ENCODE data around the gene KCNH1. TPM values are rescaled to one million over a fixed set of nuclear protein-coding genes. Genes with fewer than 3 reads are reported as not detected.

KCNH1 gene
- total RNA-seq, 2 donors from 2014 or later = 0.68 to 1.2 TPM

GRCh38 chr1:210650403-210650802 lies 483.5 kb downstream of the KCNH1 start:
- WGBS = 47% methylated on average over 2 of the region's 2 CpGs
- no peak overlapping the region for H3K27ac ChIP-seq
- intact Hi-C loops (cut with DNase I) = no loop called here
- H3K36me3 ChIP-seq = no peaks in the 10 kb centered on the region
- H3K27me3 ChIP-seq (replicated peaks; ENCODE audit: insufficient read depth) = no peaks in the 10 kb centered on the region
- TF ChIP-seq POLR2A (IDR thresholded peaks at IDR 0.05) (no peak), POLR2AphosphoS5 (IDR thresholded peaks at IDR 0.05) (no peak)
- TF ChIP-seq, protein P1, sequence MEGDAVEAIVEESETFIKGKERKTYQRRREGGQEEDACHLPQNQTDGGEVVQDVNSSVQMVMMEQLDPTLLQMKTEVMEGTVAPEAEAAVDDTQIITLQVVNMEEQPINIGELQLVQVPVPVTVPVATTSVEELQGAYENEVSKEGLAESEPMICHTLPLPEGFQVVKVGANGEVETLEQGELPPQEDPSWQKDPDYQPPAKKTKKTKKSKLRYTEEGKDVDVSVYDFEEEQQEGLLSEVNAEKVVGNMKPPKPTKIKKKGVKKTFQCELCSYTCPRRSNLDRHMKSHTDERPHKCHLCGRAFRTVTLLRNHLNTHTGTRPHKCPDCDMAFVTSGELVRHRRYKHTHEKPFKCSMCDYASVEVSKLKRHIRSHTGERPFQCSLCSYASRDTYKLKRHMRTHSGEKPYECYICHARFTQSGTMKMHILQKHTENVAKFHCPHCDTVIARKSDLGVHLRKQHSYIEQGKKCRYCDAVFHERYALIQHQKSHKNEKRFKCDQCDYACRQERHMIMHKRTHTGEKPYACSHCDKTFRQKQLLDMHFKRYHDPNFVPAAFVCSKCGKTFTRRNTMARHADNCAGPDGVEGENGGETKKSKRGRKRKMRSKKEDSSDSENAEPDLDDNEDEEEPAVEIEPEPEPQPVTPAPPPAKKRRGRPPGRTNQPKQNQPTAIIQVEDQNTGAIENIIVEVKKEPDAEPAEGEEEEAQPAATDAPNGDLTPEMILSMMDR (IDR thresholded peaks at IDR 0.05) = no peak
- H3K9me3 ChIP-seq = no peaks in the 10 kb centered on the region
- H3K4me3 ChIP-seq = no peak overlapping the region
- no peak for DNase-seq (ENCODE audit: low spot score)
- no peaks in the 10 kb centered on the region for H3K4me1 ChIP-seq (replicated peaks)

GRCh38 chr1:210648588-210649269 lies 485.2 kb downstream of the KCNH1 start:
- WGBS = 47% methylated on average over 2 of the region's 2 CpGs
- Histone ChIP-seq H3K4me1 (replicated peaks) (no peaks in the 10 kb centered on the region), H3K9me3 (no peaks in the 10 kb centered on the region), H3K4me3 (no peak overlapping the region), H3K36me3 (no peaks in the 10 kb centered on the region), H3K27ac (no peak overlapping the region), H3K27me3 (replicated peaks; ENCODE audit: insufficient read depth) (no peaks in the 10 kb centered on the region)
- DNase-seq (ENCODE audit: low spot score) = no peak
- TF ChIP-seq, protein P1 (IDR thresholded peaks at IDR 0.05) = no peak
- TF ChIP-seq POLR2AphosphoS5 (IDR thresholded peaks at IDR 0.05) (no peak), POLR2A (IDR thresholded peaks at IDR 0.05) (no peak)
- intact Hi-C loops (cut with DNase I) = no loop called here

GRCh38 chr1:210647406-210648333 lies 486.3 kb downstream of the KCNH1 start:
- TF ChIP-seq, protein P1 (IDR thresholded peaks at IDR 0.05) = no peak
- no peak for TF ChIP-seq POLR2A (IDR thresholded peaks at IDR 0.05)
- TF ChIP-seq POLR2AphosphoS5 (IDR thresholded peaks at IDR 0.05) = no peak
- Histone ChIP-seq H3K9me3 (no peaks in the 10 kb centered on the region), H3K4me3 (no peak overlapping the region), H3K27me3 (replicated peaks; ENCODE audit: insufficient read depth) (no peaks in the 10 kb centered on the region), H3K27ac (no peak overlapping the region), H3K4me1 (replicated peaks) (no peaks in the 10 kb centered on the region), H3K36me3 (no peaks in the 10 kb centered on the region)
- WGBS = 40% methylated on average over 6 of the region's 6 CpGs
- DNase-seq (ENCODE audit: low spot score) = no peak
- intact Hi-C loops (cut with DNase I) = no loop called here

- Histone ChIP-seq H3K4me3 (no peak overlapping the region), H3K36me3 (no peaks in the 10 kb centered on the region), H3K9me3 (no peaks in the 10 kb centered on the region), H3K4me1 (replicated peaks) (no peaks in the 10 kb centered on the region), H3K27ac (no peak overlapping the region), H3K27me3 (replicated peaks; ENCODE audit: insufficient read depth) (no peaks in the 10 kb centered on the region)
- TF ChIP-seq POLR2A (IDR thresholded peaks at IDR 0.05) (no peak), POLR2AphosphoS5 (IDR thresholded peaks at IDR 0.05) (no peak)
- TF ChIP-seq, protein P1 (IDR thresholded peaks at IDR 0.05) = no peak
- intact Hi-C loops (cut with DNase I) = no loop called here
- 78% methylated on average over 2 of the region's 2 CpGs for WGBS
- no peak for DNase-seq (ENCODE audit: low spot score)
These were observed 487.7 kb downstream of the KCNH1 start for GRCh38 chr1:210646258-210646616.

Data from prostate gland (tissue), 2 donors.